Brain microvascular endothelial cell (primary cell): ENCODE results near the gene EIF5A.
"Not testable (repeated sequence)": the region's sequence is repeated elsewhere in the genome, so short reads cannot be mapped to it uniquely, and the experiment has no call there.

Source experiments
- DNase-seq: peaks from one replicate; pipeline ENCODE4 v3.0.0-alpha.2; 2020
- H3K27ac ChIP-seq: fragments of 250-450 bp; sonication (Bioruptor Pico); 2 replicates; pipeline ENCODE4 v1.5.1; 2020; ENCODE audit warnings: mild to moderate bottlenecking, moderate library complexity
- H3K27me3 ChIP-seq: fragments of 250-450 bp; sonication (Bioruptor Pico); replicated peaks from 2 replicates; pipeline ENCODE4 v1.5.1; 2020; ENCODE audit warnings: mild to moderate bottlenecking
- H3K36me3 ChIP-seq: fragments of 250-450 bp; sonication (Bioruptor Pico); replicated peaks from 2 replicates; pipeline ENCODE4 v1.5.1; 2020; ENCODE audit warnings: mild to moderate bottlenecking
- H3K4me3 ChIP-seq: 2 replicates; pipeline ENCODE4 v1.5.1; 2011; ENCODE audit warnings: low read depth, mild to moderate bottlenecking, control low read depth, low read length, moderate library complexity
- in situ Hi-C: cut with HindIII; loops from 2 replicates; pipeline ENCODE4 v1.10.0; 2017; ENCODE audit warnings: low sequenced_read_pairs, low pct_ligation_motif_present
- TF ChIP-seq, protein P1 (sequence below): IDR thresholded peaks from 2 replicates; pipeline ENCODE4 v1.5.1; 2011; ENCODE audit warnings: low read depth, mild to moderate bottlenecking, moderate library complexity, low read length, control low read depth, inconsistent platforms; ENCODE audit errors: missing control alignments

EIF5A gene

DNA sequence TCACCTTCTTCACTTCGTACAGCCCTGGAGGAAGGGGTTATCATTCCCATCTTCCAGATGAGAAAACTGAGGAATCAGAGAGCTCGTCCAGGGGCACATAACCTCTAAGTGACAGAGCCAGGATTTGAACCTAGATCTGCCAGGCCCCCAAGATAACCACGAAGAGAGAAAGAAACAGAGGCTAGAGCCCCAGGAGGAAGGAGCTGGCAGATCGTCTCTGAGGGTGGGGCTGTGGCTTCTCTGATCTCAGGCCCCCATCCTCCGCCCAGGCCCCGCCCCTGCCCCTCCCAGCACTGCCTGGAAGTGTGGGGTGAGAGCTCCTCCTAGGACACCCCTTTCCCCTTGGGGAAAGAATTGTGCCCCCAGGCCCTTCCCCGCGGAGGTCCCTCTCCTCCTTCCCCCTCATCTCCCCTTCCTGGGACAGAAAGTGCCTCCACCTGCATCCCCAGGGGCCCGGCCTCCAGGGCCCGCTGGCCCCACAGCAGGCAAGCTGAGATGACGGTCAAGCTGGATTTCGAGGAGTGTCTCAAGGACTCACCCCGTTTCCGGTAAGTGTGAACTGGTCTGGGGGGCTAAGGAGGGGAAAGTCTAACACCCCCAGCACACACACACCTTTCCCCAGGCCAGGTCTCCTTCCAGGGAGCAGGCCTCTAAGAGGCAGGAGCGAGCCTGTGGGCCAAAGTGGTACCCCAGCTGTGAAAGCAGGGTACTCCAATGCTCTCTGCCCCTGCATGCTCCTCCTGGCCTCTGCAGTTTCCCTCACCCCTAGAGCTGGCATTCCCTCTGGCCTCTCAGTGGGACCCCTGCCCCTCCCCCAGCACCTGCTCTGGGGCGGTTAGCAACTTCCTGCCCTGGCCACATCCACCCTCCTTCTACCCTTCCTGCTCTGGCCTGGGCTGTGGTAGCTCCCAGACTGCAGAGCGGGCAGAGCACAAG, 29.1 kb downstream of the EIF5A start, which contains the start of gene ACAP1:
ACAP1 (plus strand) TSS at position 290 of the 936 bp plus-strand sequence; CDS start at position 496, 206 bp downstream.
- no peak within 1 kb of the TSS for H3K4me3 ChIP-seq
- DNase-seq = no peak
- TF ChIP-seq, protein P1, sequence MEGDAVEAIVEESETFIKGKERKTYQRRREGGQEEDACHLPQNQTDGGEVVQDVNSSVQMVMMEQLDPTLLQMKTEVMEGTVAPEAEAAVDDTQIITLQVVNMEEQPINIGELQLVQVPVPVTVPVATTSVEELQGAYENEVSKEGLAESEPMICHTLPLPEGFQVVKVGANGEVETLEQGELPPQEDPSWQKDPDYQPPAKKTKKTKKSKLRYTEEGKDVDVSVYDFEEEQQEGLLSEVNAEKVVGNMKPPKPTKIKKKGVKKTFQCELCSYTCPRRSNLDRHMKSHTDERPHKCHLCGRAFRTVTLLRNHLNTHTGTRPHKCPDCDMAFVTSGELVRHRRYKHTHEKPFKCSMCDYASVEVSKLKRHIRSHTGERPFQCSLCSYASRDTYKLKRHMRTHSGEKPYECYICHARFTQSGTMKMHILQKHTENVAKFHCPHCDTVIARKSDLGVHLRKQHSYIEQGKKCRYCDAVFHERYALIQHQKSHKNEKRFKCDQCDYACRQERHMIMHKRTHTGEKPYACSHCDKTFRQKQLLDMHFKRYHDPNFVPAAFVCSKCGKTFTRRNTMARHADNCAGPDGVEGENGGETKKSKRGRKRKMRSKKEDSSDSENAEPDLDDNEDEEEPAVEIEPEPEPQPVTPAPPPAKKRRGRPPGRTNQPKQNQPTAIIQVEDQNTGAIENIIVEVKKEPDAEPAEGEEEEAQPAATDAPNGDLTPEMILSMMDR = no peak
- H3K36me3 ChIP-seq = no peaks in the 10 kb centered on the region
- in situ Hi-C loops = no loop called here
- no peak within 1 kb of the TSS for H3K27ac ChIP-seq
- no peaks in the 10 kb centered on the region for H3K27me3 ChIP-seq

DNA sequence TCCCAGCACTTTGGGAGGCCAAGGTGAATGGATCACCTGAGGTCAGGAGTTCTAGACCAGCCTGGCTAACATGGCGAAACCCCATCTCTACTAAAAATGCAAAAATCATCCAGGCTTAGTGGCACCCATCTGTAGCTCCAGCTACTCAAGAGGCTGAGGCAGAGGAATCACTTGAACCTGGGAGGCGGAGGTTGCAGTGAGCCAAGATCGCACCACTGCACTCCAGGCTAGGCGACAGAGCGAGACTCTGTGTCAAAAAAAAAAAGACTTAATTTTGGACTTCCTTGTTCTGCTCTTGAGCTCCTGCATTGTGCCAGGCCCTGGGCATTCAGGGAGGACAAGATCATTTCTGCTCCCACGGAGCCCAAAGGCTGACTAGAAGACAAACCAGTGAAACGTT, 30.2 kb downstream of the EIF5A start:
- H3K4me3 ChIP-seq, H3K36me3 ChIP-seq, in situ Hi-C loops, DNase-seq, H3K27me3 ChIP-seq, H3K27ac ChIP-seq: not testable (repeated sequence)

DNA sequence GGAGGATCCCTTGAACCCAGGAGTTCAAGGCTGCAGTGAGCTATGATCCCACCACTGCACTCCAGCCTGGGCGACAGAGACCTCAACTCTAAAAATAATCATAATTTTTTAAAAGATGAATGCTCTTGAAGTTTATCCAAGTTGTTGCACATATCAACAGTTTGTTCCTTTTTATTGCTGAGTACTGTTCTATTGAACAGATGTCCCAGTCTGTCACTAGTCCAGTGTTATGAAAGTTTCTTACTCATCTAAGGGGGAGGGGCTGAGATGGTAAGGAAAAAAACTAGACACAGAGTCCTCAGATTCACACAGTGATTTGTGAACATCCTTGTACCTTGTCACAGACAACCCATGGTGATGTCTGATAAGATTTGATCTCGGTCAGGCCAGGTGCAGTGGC, 32.8 kb downstream of the EIF5A start:
- Histone ChIP-seq H3K27ac (no peak overlapping the region), H3K36me3 (no peaks in the 10 kb centered on the region), H3K27me3 (no peaks in the 10 kb centered on the region), H3K4me3 (no peak overlapping the region)
- no peak for DNase-seq
- in situ Hi-C loops = no loop called here
- TF ChIP-seq, protein P1 = no peak

DNA sequence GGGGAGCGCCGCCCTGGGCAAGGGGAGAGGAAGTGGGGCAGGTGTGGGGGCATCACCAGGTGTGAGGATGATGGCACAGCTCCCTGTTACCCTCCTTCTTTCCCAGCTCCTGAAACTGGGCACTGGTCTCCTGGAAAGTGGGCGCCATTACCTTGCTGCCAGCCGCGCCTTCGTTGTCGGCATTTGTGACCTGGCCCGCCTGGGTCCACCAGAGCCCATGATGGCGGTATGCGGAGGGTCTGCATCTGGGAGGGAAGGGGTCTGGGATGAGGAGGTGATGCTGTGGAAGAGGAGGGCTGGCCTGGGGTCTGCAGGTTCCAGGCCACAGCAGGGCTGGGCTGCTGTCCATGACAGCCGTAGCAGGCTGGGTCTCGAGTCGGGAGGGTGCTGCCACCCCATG, 34.4 kb downstream of the EIF5A start:
- Histone ChIP-seq H3K27ac (no peak overlapping the region), H3K36me3 (no peaks in the 10 kb centered on the region), H3K27me3 (no peaks in the 10 kb centered on the region), H3K4me3 (no peak overlapping the region)
- DNase-seq = no peak
- TF ChIP-seq, protein P1 = no peak
- in situ Hi-C loops = no loop called here

DNA sequence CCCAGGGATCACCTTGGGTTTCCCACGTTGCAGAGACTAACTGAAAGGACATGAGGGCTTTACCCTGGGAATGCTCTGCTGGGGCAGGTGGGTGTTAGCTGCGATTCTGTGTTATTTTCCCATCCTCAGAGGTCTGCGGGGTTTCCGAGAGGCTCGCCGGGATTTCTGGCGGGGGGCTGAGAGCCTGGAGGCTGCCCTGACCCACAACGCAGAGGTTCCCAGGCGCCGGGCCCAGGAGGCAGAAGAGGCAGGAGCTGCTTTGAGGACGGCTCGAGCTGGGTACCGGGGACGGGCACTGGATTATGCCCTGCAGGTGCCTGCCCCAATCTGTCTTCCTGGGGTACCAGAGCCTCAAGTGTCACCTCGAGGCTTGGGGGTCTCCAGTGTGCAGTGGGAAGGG, 35.8 kb downstream of the EIF5A start:
- no peak for DNase-seq
- H3K4me3 ChIP-seq = no peak overlapping the region
- TF ChIP-seq, protein P1 = no peak
- in situ Hi-C loops = no loop called here
- no peaks in the 10 kb centered on the region for H3K27me3 ChIP-seq
- no peak overlapping the region for H3K27ac ChIP-seq
- no peaks in the 10 kb centered on the region for H3K36me3 ChIP-seq

DNA sequence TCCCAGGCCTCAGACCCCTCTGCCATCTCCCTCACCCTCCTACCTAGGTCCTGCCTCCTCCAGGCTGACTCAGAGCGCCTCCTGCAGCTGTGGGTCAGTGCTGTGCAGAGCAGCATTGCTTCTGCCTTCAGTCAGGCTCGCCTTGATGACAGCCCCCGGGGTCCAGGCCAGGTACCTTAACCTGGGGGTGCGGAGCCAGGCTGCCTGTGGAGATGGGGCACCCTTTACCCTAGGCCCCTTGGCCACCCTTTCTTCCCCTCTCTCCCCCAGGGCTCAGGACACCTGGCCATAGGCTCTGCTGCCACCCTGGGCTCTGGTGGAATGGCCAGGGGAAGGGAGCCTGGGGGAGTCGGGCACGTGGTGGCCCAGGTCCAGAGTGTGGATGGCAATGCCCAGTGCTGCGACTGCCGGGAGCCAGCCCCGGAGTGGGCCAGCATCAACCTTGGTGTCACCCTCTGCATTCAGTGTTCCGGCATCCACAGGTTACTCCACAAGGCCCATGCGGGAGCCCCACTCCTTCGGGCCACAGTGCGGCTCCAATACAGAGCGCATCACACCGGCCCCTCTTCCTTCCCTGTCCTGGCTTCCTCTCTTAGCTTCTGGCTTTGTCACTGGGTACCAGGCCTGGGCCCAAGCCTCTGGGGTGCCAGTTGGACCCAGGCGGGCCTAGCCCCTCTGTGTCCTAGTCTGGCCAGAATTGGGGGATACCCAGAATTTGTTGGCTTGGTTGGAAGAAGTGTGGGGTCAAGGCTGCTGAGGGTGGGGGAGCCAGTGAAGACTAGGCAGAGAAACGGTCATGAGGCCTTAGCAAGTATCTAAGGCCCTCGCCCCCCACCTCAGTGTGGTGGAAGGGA, 39.6 kb downstream of the EIF5A start:
- no peak overlapping the region for H3K27ac ChIP-seq
- no peak overlapping the region for H3K4me3 ChIP-seq
- in situ Hi-C loops = no loop called here
- no peak for DNase-seq
- no peaks in the 10 kb centered on the region for H3K27me3 ChIP-seq
- TF ChIP-seq, protein P1 = no peak
- no peaks in the 10 kb centered on the region for H3K36me3 ChIP-seq
